LNCAP (cell line): ENCODE data around the gene GTF3C4.

Source experiments
- CTCF ChIP-seq: fragments of 450-650 bp; IDR thresholded peaks from 2 replicates; pipeline ENCODE4 v1.5.1; 2017; ENCODE audit warnings: mild to moderate bottlenecking

Gene GTF3C4

GRCh38 chr9:132669698-132670456 lies 387 bp upstream of the GTF3C4 start, which contains the start of gene DDX31:
Gene DDX31, minus strand, starts transcription at chr9:132669983. Its CDS starts 49 bp downstream, at chr9:132669934.
- no peak for TF ChIP-seq CTCF

- no peak for TF ChIP-seq CTCF
Measured at GRCh38 chr9:132671620-132672412, 1.6 kb downstream of the GTF3C4 start.

- TF ChIP-seq CTCF, result no peak
Measured at GRCh38 chr9:132672413-132672690, 2.1 kb downstream of the GTF3C4 start.

GRCh38 chr9:132673355-132673754 lies 3.1 kb downstream of the GTF3C4 start:
- no peak for TF ChIP-seq CTCF

GRCh38 chr9:132674485-132674884 lies 4.2 kb downstream of the GTF3C4 start:
- no peak for TF ChIP-seq CTCF

GRCh38 chr9:132677976-132678375 lies 7.7 kb downstream of the GTF3C4 start:
- no peak for TF ChIP-seq CTCF

- TF ChIP-seq CTCF, result no peak
Measured at GRCh38 chr9:132679946-132680625, 9.8 kb downstream of the GTF3C4 start.
